Heart left ventricle (tissue), 13 donors: Measurements from ENCODE around the gene UGT1A5.

Experiments used
- POLR2A ChIP-seq, 2 donors: fragments of 450-650 bp; IDR thresholded peaks; one replicate each; pipeline ENCODE4 v1.6.1; 2017; ENCODE audit warnings: antibody characterized with exemption in 2 of 2, mild to moderate bottlenecking in 2 of 2, moderate library complexity in 2 of 2
- TF ChIP-seq, protein P1 (sequence below), 12 donors: fragments of 200-600 bp; sonication (generic) in 4 of 12; IDR thresholded peaks; one replicate each; pipeline versions ENCODE4 v1.5.0 to v1.8.0; 2018 to 2022; ENCODE audit warnings: antibody characterized with exemption in 12 of 12, mild to moderate bottlenecking in 5 of 12
- donor health status: ischemic (EF 13 %, LVEDD 7.1; RV severe dilation, severe dysfunction).
- donor health status: DM: no; HTN: yes; CAD: no.
- donor health status: DM: no; HTN: no; CAD: no.
- donor health status: ischemic (EF 25% LVEDD 6.9; RV normal size, moderate dysfunction).
- donor health status: ischemic (EF 25% LVEDD 5.7; RV mildly dilated, moderate dysfunction).
- donor health status: ischemic (EF 35%, LVEDD 5.7; RV mildly dilated, moderate dysfunction).
- donor health status: nonischemic (EF 11% LVEDD 7.7; RV severe dilation, severe dysfunction).
- donor health status: DM: yes; HTN: yes; CAD: no.
- donor health status: PGD.
- donor health status: ischemic (EF 29% LVEDD 5.4; RV normal size, mild dysfunction).
- donor health status: nonischemic (EF 23%, LVEDD 6.1; RV moderate dilation, normal function).

- TF ChIP-seq, protein P1, sequence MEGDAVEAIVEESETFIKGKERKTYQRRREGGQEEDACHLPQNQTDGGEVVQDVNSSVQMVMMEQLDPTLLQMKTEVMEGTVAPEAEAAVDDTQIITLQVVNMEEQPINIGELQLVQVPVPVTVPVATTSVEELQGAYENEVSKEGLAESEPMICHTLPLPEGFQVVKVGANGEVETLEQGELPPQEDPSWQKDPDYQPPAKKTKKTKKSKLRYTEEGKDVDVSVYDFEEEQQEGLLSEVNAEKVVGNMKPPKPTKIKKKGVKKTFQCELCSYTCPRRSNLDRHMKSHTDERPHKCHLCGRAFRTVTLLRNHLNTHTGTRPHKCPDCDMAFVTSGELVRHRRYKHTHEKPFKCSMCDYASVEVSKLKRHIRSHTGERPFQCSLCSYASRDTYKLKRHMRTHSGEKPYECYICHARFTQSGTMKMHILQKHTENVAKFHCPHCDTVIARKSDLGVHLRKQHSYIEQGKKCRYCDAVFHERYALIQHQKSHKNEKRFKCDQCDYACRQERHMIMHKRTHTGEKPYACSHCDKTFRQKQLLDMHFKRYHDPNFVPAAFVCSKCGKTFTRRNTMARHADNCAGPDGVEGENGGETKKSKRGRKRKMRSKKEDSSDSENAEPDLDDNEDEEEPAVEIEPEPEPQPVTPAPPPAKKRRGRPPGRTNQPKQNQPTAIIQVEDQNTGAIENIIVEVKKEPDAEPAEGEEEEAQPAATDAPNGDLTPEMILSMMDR (IDR thresholded peaks at IDR 0.05), result no peak
- no peak for TF ChIP-seq POLR2A (IDR thresholded peaks at IDR 0.05)
Observed at GRCh38 chr2:233746475-233747282, 34.0 kb downstream of the UGT1A5 start.
